IMR-90 (cell line): ENCODE results near the gene AGXT2.

Experiments used
- CTCF ChIP-seq: conservative IDR thresholded peaks from 2 replicates; pipeline ENCODE4 v1.5.1; 2012; ENCODE audit warnings: mild to moderate bottlenecking, low read depth, low read length, improper control_type of control experiment
- NFE2L2 ChIP-seq: fragments of 150-350 bp; IDR thresholded peaks from 2 replicates; pipeline ENCODE4 v1.6.1; 2016; ENCODE audit warnings: low read depth, mild to moderate bottlenecking, low read length
- RCOR1 ChIP-seq: IDR thresholded peaks from 2 replicates; pipeline ENCODE4 v1.6.1; 2012; ENCODE audit warnings: mild to moderate bottlenecking, low read length, improper control_type of control experiment; ENCODE audit not compliant: insufficient replicate concordance

GRCh38 chr5:34968258-34968657, 79.5 kb downstream of the AGXT2 start:
- TF ChIP-seq RCOR1, result no peak
- TF ChIP-seq CTCF, result no peak
- no peak for TF ChIP-seq NFE2L2
